Gastroesophageal sphincter (tissue), 4 donors: ENCODE results near the gene ANKH. TPM values are rescaled to one million over a fixed set of nuclear protein-coding genes. Genes with fewer than 3 reads are reported as not detected.

Source experiments
- ATAC-seq: fragments of 150-250 bp; one replicate; pipeline ENCODE4 v1.9.1; 2016; ENCODE audit warnings: mild to moderate bottlenecking, moderate library complexity
- H3K27ac ChIP-seq, 4 donors: fragments of 200-600 bp; sonication (generic) in 3 of 4; 1 replicate in 3 of 4; 2 replicates in 1 of 4; pipeline ENCODE4 v1.5.1; 2016 to 2019
- H3K27me3 ChIP-seq: fragments of 200-600 bp; sonication (generic); one replicate; pipeline ENCODE4 v1.5.1; 2019
- H3K36me3 ChIP-seq, 2 donors: fragments of 200-600 bp; sonication (generic); one replicate each; pipeline ENCODE4 v1.5.1; 2019; ENCODE audit warnings: control low read depth in 1 of 2
- H3K4me1 ChIP-seq, 3 donors: fragments of 200-600 bp; sonication (generic); 1 replicate in 2 of 3; 2 replicates in 1 of 3; pipeline ENCODE4 v1.5.1; 2016 to 2019; ENCODE audit warnings: control low read depth in 2 of 3
- H3K4me3 ChIP-seq, 2 donors: fragments of 200-600 bp; sonication (generic); one replicate each; pipeline ENCODE4 v1.5.1; 2019; ENCODE audit warnings: mild to moderate bottlenecking in 1 of 2, moderate library complexity in 1 of 2
- H3K9me3 ChIP-seq, 3 donors: fragments of 200-600 bp; sonication (generic); one replicate each; pipeline ENCODE4 v1.5.1; 2017 to 2019; ENCODE audit warnings: control low read depth in 2 of 3
- EP300 ChIP-seq: sonication (generic); formaldehyde crosslinking; IDR thresholded peaks from one replicate; pipeline ENCODE4 v1.6.1; 2017; ENCODE audit warnings: antibody characterized with exemption, mild to moderate bottlenecking
- POLR2A ChIP-seq, 2 donors: fragments of 450-650 bp; IDR thresholded peaks; one replicate each; pipeline ENCODE4 v1.6.1; 2017; ENCODE audit warnings: antibody characterized with exemption in 2 of 2, mild to moderate bottlenecking in 2 of 2, moderate library complexity in 1 of 2
- POLR2AphosphoS5 ChIP-seq: sonication (generic); formaldehyde crosslinking; IDR thresholded peaks from one replicate; pipeline ENCODE4 v1.6.1; 2017; ENCODE audit warnings: antibody characterized with exemption
- WGBS, 2 donors: methylation state at CpG; one replicate each; pipeline ENCODE4 v1.1.5; 2018; ENCODE audit warnings: low coverage in 1 of 2; 5-methylcytosine and 5-hydroxymethylcytosine counted together
- total RNA-seq, 4 donors: library from RNA; depleted of rRNA; stranded (reverse); fragments of >200 nt; gene quantifications; one replicate each; pipeline ENCODE4 v1.1.0, GENCODE V29; 2016
- TF ChIP-seq, protein P1 (sequence below), 4 experiments: fragments of 200-600 bp in 2 of 4; fragments of 450-650 bp in 2 of 4; sonication (generic) in 1 of 4; IDR thresholded peaks; one replicate each; pipeline ENCODE4 v1.5.1; 2017 to 2019; ENCODE audit warnings: antibody characterized with exemption in 4 of 4, mild to moderate bottlenecking in 2 of 4, moderate library complexity in 2 of 4

The ANKH gene
- total RNA-seq, 4 donors from 2014 or later, result 30.0 to 45.2 (median 36.0) TPM

- Histone ChIP-seq H3K27me3 (no peaks in the 10 kb centered on the region), H3K4me3 (no peak overlapping the region), H3K27ac (no peak overlapping the region), H3K9me3 (no peaks in the 10 kb centered on the region), H3K4me1 (peaks cover 0 to 2% (median 0%) of the 10 kb centered on the region in 3 donors), H3K36me3 (peaks cover 0 to 51% of the 10 kb centered on the region in 2 donors)
- TF ChIP-seq POLR2A (IDR thresholded peaks at IDR 0.05), result no peak
- no peak for TF ChIP-seq EP300
- TF ChIP-seq, protein P1, sequence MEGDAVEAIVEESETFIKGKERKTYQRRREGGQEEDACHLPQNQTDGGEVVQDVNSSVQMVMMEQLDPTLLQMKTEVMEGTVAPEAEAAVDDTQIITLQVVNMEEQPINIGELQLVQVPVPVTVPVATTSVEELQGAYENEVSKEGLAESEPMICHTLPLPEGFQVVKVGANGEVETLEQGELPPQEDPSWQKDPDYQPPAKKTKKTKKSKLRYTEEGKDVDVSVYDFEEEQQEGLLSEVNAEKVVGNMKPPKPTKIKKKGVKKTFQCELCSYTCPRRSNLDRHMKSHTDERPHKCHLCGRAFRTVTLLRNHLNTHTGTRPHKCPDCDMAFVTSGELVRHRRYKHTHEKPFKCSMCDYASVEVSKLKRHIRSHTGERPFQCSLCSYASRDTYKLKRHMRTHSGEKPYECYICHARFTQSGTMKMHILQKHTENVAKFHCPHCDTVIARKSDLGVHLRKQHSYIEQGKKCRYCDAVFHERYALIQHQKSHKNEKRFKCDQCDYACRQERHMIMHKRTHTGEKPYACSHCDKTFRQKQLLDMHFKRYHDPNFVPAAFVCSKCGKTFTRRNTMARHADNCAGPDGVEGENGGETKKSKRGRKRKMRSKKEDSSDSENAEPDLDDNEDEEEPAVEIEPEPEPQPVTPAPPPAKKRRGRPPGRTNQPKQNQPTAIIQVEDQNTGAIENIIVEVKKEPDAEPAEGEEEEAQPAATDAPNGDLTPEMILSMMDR (IDR thresholded peaks at IDR 0.05), result no peak
- TF ChIP-seq POLR2AphosphoS5, result no peak
- no peak for ATAC-seq
- 92 to 94% methylated on average over 3 to 7 of the region's 13 CpGs for WGBS, 2 donors
Observed at GRCh38 chr5:14734396-14734795, 137.2 kb downstream of the ANKH start.

- H3K36me3 ChIP-seq, result peaks cover 0 to 52% of the 10 kb centered on the region in 2 donors
- no peaks in the 10 kb centered on the region for H3K4me1 ChIP-seq
- no peaks in the 10 kb centered on the region for H3K27me3 ChIP-seq
- no peaks in the 10 kb centered on the region for H3K9me3 ChIP-seq
- TF ChIP-seq POLR2AphosphoS5 (no peak), POLR2A (IDR thresholded peaks at IDR 0.05) (no peak)
- TF ChIP-seq, protein P1 (IDR thresholded peaks at IDR 0.05), result no peak
- H3K4me3 ChIP-seq, result no peak overlapping the region
- no peak overlapping the region for H3K27ac ChIP-seq
- no peak for ATAC-seq
- WGBS, 2 donors, result 89 to 96% methylated on average over 8 to 9 of the region's 16 CpGs
Observed at GRCh38 chr5:14733661-14734060, 137.9 kb downstream of the ANKH start.

DNA sequence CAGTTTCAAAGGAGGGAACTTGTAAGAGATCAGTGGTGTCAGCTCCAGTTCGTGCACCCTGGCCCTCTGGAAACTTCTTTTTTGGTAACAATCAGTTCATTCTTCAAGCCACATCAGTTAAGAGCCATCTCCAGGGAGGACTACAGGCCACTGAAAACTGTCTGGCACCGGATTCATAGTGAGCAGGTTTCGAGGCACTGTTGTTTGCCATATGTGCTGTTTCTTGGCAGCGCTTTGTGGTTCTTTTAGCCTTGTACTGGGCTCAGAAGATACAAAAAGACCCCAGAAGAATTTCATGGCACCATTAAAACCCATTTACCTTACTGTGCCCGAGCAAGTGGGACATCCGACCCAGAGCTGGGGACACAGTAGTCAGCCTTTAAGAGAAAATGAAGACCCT is 138.6 kb downstream of the ANKH start:
- ATAC-seq, result no peak
- no peak overlapping the region for H3K27ac ChIP-seq
- H3K4me1 ChIP-seq, result peaks cover 0 to 2% (median 0%) of the 10 kb centered on the region in 3 donors
- no peak for TF ChIP-seq EP300
- no peak overlapping the region for H3K4me3 ChIP-seq
- 78 to 98% methylated on average over 1 to 6 of the region's 6 CpGs for WGBS, 2 donors
- H3K27me3 ChIP-seq, result no peaks in the 10 kb centered on the region
- peaks cover 0 to 52% of the 10 kb centered on the region in 2 donors for H3K36me3 ChIP-seq
- H3K9me3 ChIP-seq, result no peaks in the 10 kb centered on the region

DNA sequence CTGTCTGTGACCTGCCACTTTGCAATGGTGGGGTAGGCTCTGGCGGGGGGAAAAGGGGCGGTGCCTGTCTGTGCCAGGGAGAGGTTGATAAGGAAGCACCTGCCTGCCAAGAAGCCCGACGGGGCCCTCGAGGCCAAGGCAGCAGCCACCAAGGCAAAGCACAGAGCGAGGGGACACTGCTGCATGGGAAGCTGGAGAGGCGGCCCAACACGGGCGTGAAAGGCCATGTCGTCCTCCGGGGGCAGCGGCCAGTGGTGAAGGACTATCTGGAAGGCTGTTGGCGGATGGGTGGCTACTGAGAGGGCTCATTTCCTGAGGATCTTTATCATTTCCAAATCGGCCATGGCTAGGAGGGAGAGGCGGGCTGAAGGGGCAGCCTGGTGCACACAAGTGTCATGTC is 140.7 kb downstream of the ANKH start:
- TF ChIP-seq, protein P1 (IDR thresholded peaks at IDR 0.05), result no peak
- TF ChIP-seq EP300, result no peak
- TF ChIP-seq POLR2AphosphoS5, result no peak
- TF ChIP-seq POLR2A (IDR thresholded peaks at IDR 0.05), result no peak
- no peak overlapping the region for H3K27ac ChIP-seq
- peaks cover 0 to 16% (median 0%) of the 10 kb centered on the region in 3 donors for H3K4me1 ChIP-seq
- no peak for ATAC-seq
- H3K9me3 ChIP-seq, result no peaks in the 10 kb centered on the region
- peaks cover 0 to 52% of the 10 kb centered on the region in 2 donors for H3K36me3 ChIP-seq
- H3K27me3 ChIP-seq, result no peaks in the 10 kb centered on the region
- H3K4me3 ChIP-seq, result no peak overlapping the region
- 93 to 100% methylated on average over 1 to 8 of the region's 15 CpGs for WGBS, 2 donors

DNA sequence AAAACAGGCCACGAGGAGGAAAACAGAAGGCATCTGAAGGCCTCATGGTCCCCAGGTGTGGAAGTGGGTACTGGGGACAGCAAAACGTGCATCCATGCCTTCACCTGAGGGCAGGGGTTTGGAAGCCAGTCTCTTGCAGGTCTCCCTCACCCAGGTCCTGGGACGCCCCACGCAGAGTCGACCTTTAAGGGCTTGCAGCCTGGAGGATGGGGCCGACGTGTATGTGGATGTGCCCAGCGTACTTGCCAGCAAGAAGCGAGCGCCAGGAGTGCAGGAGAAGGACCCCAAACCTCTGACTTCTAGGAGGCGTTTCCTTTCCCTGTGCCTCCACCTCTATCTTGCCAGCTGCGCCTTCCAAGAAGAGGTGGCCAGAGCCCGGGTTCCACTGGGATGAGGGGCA is 141.1 kb downstream of the ANKH start:
- Histone ChIP-seq H3K4me1 (peaks cover 0 to 16% (median 0%) of the 10 kb centered on the region in 3 donors), H3K4me3 (no peak overlapping the region), H3K27me3 (no peaks in the 10 kb centered on the region), H3K36me3 (peaks cover 0 to 52% of the 10 kb centered on the region in 2 donors), H3K9me3 (no peaks in the 10 kb centered on the region), H3K27ac (no peak overlapping the region)
- 88 to 93% methylated on average over 9 to 10 of the region's 13 CpGs for WGBS, 2 donors
- TF ChIP-seq POLR2A (IDR thresholded peaks at IDR 0.05), result no peak
- no peak for TF ChIP-seq POLR2AphosphoS5
- TF ChIP-seq EP300, result no peak
- TF ChIP-seq, protein P1 (IDR thresholded peaks at IDR 0.05), result no peak
- ATAC-seq, result no peak
